Right atrium auricular region (tissue), 2 donors: ENCODE results near the gene STAM. TPM values are rescaled to one million over a fixed set of nuclear protein-coding genes. Genes with fewer than 3 reads are reported as not detected.

Source experiments
- DNase-seq: peaks from one replicate; pipeline ENCODE4 v3.0.0-alpha.2; 2019; ENCODE audit warnings: low spot score
- H3K27ac ChIP-seq, 2 donors: fragments of 200-600 bp; sonication (generic); 1 replicate in 1 of 2; 2 replicates in 1 of 2; pipeline ENCODE4 v1.5.1; 2016 to 2019
- H3K27me3 ChIP-seq, 2 donors: fragments of 200-600 bp; sonication (generic); one replicate each; pipeline versions ENCODE4 v1.5.1 to v1.6.0; 2017 to 2019
- H3K36me3 ChIP-seq: fragments of 200-600 bp; sonication (generic); one replicate; pipeline ENCODE4 v1.5.1; 2016
- H3K4me1 ChIP-seq, 2 donors: fragments of 200-600 bp; sonication (generic); one replicate each; pipeline versions ENCODE4 v1.5.1 to v1.6.0; 2017 to 2019
- H3K4me3 ChIP-seq, 2 donors: fragments of 200-600 bp; sonication (generic); 1 replicate in 1 of 2; 2 replicates in 1 of 2; pipeline ENCODE4 v1.5.1; 2017 to 2019; ENCODE audit warnings: mild to moderate bottlenecking in 1 of 2, moderate library complexity in 1 of 2
- H3K9me3 ChIP-seq, 2 donors: fragments of 200-600 bp; sonication (generic); one replicate each; pipeline ENCODE4 v1.5.1; 2019
- CTCF ChIP-seq, 2 donors: fragments of 200-600 bp; sonication (generic); IDR thresholded peaks; one replicate each; pipeline ENCODE4 v1.5.1; 2019; ENCODE audit warnings: antibody characterized with exemption in 2 of 2
- total RNA-seq, 2 donors: library from RNA; depleted of rRNA; stranded (reverse); fragments of >200 nt; gene quantifications; one replicate each; pipeline ENCODE4 v1.1.0, GENCODE V29; 2016

Gene STAM
- total RNA-seq, 2 donors from 2014 or later, result 28.9 to 38.0 TPM

- Histone ChIP-seq H3K4me1 (peaks cover 0 to 6% of the 10 kb centered on the region in 2 donors), H3K27ac (no peak overlapping the region), H3K36me3 (no peaks in the 10 kb centered on the region), H3K9me3 (no peaks in the 10 kb centered on the region), H3K27me3 (no peaks in the 10 kb centered on the region), H3K4me3 (no peak overlapping the region)
- no peak for DNase-seq
- TF ChIP-seq CTCF (IDR thresholded peaks at IDR 0.05), result no peak
Observed at GRCh38 chr10:17687117-17687831, 43.3 kb downstream of the STAM start.

DNA sequence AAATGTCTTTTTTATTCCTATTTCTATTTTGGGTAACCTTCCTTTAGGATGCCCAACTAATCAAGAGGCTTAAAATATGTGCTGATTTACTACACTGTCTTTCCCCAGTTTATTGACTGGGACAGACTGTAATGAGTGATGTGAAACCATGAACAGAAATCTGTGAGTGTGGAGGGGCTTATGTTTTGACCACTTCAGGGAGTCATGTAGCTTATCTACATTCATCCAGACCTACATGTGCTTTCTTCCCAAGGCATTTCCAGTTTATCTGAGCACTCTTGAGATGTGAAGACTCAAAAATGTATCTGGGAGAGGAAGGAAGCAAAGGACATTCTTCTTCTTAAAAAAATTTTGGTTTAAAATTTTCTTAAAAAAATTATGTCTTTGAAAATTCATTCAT lies 45.2 kb downstream of the STAM start:
- peaks cover 0 to 9% of the 10 kb centered on the region in 2 donors for H3K4me1 ChIP-seq
- H3K36me3 ChIP-seq, result no peaks in the 10 kb centered on the region
- no peak for DNase-seq
- no peak overlapping the region for H3K27ac ChIP-seq
- no peaks in the 10 kb centered on the region for H3K9me3 ChIP-seq
- no peaks in the 10 kb centered on the region for H3K27me3 ChIP-seq
- no peak for TF ChIP-seq CTCF (IDR thresholded peaks at IDR 0.05)
- no peak overlapping the region for H3K4me3 ChIP-seq

GRCh38 chr10:17693009-17693408 lies 49.1 kb downstream of the STAM start:
- Histone ChIP-seq H3K9me3 (no peaks in the 10 kb centered on the region), H3K4me1 (peaks cover 0 to 9% of the 10 kb centered on the region in 2 donors), H3K27me3 (no peaks in the 10 kb centered on the region), H3K27ac (no peak overlapping the region), H3K36me3 (peaks cover 12% of the 10 kb centered on the region), H3K4me3 (no peak overlapping the region)
- no peak for DNase-seq
- TF ChIP-seq CTCF (IDR thresholded peaks at IDR 0.05), result no peak

DNA sequence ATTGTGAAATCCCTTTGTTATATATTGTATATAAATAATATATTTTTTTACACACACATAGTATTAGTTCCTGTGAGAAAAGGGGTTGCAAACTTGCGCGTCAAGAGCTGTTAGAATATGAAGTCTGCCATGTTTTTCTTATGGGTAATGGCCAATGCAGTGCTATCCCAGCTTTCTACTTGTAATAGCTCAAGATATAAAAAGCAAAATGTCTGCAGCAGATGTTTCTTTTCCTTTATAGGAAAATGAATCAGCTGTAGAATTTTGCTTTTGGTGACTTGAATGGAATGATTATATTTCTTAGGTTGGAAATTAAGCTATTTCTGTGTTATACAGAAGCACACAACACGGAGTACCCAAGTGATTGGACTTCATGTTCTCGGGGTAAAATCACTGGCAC lies 54.7 kb downstream of the STAM start:
- Histone ChIP-seq H3K9me3 (no peaks in the 10 kb centered on the region), H3K36me3 (peaks cover 36% of the 10 kb centered on the region), H3K4me3 (no peak overlapping the region), H3K4me1 (no peaks in the 10 kb centered on the region), H3K27ac (no peak overlapping the region), H3K27me3 (no peaks in the 10 kb centered on the region)
- no peak for DNase-seq
- no peak for TF ChIP-seq CTCF (IDR thresholded peaks at IDR 0.05)

DNA sequence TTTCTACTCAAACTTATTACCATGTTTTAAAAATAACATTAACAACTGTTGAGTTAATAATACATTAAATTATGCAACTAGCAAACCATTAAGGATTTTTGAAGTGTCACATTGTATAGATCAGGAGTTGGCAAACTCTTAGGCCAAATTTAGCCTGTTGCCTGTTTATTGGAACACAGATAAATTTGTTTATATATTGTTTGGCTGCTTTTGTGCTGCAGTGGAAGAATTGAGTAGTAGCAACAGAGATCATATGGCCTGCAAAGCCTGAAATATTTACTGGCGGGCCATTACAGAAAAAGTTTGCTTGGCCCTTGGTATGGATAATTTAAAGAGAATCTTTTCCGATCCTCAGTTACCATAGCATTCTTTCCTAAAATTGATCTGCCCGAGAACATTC lies 57.4 kb downstream of the STAM start:
- Histone ChIP-seq H3K9me3 (no peaks in the 10 kb centered on the region), H3K4me3 (no peak overlapping the region), H3K27ac (no peak overlapping the region), H3K27me3 (no peaks in the 10 kb centered on the region), H3K36me3 (peaks cover 56% of the 10 kb centered on the region), H3K4me1 (no peaks in the 10 kb centered on the region)
- TF ChIP-seq CTCF (IDR thresholded peaks at IDR 0.05), result no peak
- DNase-seq, result no peak

- DNase-seq, result no peak
- no peak for TF ChIP-seq CTCF (IDR thresholded peaks at IDR 0.05)
- H3K36me3 ChIP-seq, result peaks cover 54% of the 10 kb centered on the region
- no peak overlapping the region for H3K27ac ChIP-seq
- no peaks in the 10 kb centered on the region for H3K27me3 ChIP-seq
- no peaks in the 10 kb centered on the region for H3K9me3 ChIP-seq
- no peaks in the 10 kb centered on the region for H3K4me1 ChIP-seq
- H3K4me3 ChIP-seq, result no peak overlapping the region
Observed at GRCh38 chr10:17703706-17704105, 59.8 kb downstream of the STAM start.
